ENCODE results near the gene CRNKL1. TPM values are rescaled to one million over a fixed set of nuclear protein-coding genes. Genes with fewer than 3 reads are reported as not detected.

The CRNKL1 gene
- 10 to 100 TPM; 14.1 to 15.7 TPM for total RNA-seq

DNA sequence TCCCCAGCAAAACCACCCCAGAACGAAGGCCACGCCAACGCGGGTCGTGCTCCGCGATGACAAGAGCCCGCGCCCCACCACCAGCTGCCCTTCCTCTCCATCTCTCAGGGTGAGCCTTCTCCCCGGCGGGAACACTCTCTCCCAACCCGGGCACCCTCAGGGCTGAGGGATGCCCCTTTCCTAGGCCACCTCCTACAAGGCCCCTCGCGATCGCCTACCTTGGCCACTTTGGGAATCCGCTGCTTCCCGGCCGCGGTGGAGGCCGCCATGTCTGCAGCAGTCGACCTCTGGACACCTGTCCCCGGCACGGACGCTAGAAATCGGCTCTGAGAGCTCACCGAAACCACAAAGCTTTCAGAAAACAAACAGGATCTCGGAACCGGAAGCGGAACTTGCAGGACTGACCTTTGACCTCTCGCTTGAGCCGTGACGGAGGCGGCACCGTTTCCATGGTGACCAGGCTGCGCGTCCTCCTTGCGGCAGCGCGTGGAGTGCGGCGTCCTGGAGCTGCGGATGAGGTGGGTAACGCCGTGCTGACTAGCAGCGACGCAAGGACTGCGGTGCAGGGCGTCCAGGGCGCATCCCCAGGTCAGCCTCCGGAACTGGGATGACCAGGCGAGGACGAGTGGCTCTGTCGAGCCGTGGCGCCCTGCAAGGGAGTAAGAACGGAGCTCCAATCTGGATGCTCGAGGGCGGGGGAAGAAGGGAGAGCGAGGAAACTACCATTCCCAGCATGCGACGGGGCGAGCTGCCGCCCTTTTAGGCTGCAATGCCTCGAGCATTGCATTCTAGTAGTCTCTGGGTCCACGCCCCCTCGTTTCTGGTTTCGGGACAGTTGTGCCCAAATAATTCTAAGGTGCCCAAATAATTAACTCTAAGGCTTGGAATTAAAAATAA lies at the start of gene CRNKL1, which contains the start of gene CFAP61:
TSS of gene CRNKL1 (minus strand) at position 393 of the 897 bp plus-strand sequence. CDS start at position 269, 124 bp downstream.
TSS of gene CFAP61 (plus strand) at position 459 of the 897 bp plus-strand sequence. CDS start 4,122 bp downstream, outside the sequence.
- H3K4me1 Mint-ChIP-seq (ENCODE audit: low read depth), result peaks cover 14% of the 10 kb centered on the region
- DNase-seq, result peak; percentile 97
- peaks cover 5% of the 10 kb centered on the region for H3K27me3 Mint-ChIP-seq (ENCODE audit: low read depth)
- peak within 1 kb of the TSS; percentile 97 for H3K4me3 Mint-ChIP-seq
- no peaks in the 10 kb centered on the region for H3K9me3 Mint-ChIP-seq
- peaks cover 18% of the 10 kb centered on the region for H3K36me3 Mint-ChIP-seq (ENCODE audit: low read depth)
- peak within 1 kb of the TSS; percentile 96 for H3K27ac Mint-ChIP-seq
- intact Hi-C loops (cut with micrococcal nuclease), result loop anchor here (1.0 to 10.0 kb wide), 6 partner anchors 35 to 1545 kb away; partner anchors contain the start of genes KIZ, NAA20, RALGAPA2 and SEC23B
- CTCF ChIA-PET, result interaction anchor here (0.7 to 3.2 kb wide), 3 partner anchors 36 to 388 kb away, joined by 3 to 18 read pairs (median 3); partner anchors contain the start of gene NAA20

- CTCF ChIA-PET, result no interaction called here
- Mint-ChIP-seq H3K4me1 (ENCODE audit: low read depth) (no peaks in the 10 kb centered on the region), H3K36me3 (ENCODE audit: low read depth) (no peaks in the 10 kb centered on the region), H3K4me3 (no peak overlapping the region), H3K27ac (no peak overlapping the region), H3K9me3 (no peaks in the 10 kb centered on the region), H3K27me3 (ENCODE audit: low read depth) (peaks cover 11% of the 10 kb centered on the region)
- no peak for DNase-seq
- intact Hi-C loops (cut with micrococcal nuclease), result no loop called here
Observed at GRCh38 chr20:20100881-20101280, 48.6 kb upstream of the CRNKL1 start.

GRCh38 chr20:20096421-20096820 lies 44.2 kb upstream of the CRNKL1 start:
- Mint-ChIP-seq H3K4me1 (ENCODE audit: low read depth) (no peaks in the 10 kb centered on the region), H3K36me3 (ENCODE audit: low read depth) (no peaks in the 10 kb centered on the region), H3K27ac (no peak overlapping the region), H3K27me3 (ENCODE audit: low read depth) (peaks cover 11% of the 10 kb centered on the region), H3K4me3 (no peak overlapping the region), H3K9me3 (no peaks in the 10 kb centered on the region)
- CTCF ChIA-PET, result no interaction called here
- no peak for DNase-seq
- intact Hi-C loops (cut with micrococcal nuclease), result no loop called here

DNA sequence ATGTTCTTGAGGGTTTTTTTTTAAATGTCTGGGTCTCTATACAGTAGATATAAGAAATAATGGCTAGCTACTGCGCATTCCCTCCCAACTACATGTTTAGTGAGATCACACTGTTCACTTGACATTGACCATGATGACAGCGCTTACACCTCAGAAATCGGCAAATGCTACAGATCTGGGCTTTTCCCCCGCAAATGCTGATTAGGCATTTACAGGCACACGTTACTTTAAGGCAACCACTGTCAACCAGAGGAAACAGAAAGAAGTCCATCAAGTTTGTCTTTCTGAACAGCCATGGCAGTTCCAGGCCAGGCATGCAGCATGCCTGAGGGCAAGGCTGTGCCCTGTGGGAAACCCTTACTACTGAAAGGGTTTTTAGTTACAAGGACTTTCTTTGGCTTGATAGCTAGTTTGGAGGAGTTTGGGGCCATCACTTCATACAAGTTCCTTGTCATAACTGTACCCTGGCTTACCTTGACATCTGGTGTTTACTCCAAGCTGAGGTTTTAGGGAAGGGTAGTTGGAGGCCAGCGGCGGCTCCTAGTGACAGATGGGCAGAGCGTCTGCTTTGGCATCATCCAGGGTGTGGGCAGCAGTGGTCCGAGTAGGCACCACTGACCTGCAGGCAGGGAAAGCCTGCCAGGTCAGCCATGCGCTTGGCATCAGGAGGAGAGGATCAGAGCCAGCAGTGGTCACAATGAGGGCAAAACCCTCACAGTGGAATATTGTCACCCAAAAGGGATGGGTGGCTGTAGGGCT lies 43.0 kb upstream of the CRNKL1 start:
- CTCF ChIA-PET, result no interaction called here
- H3K36me3 Mint-ChIP-seq (ENCODE audit: low read depth), result no peaks in the 10 kb centered on the region
- H3K9me3 Mint-ChIP-seq, result no peaks in the 10 kb centered on the region
- H3K27ac Mint-ChIP-seq, result no peak overlapping the region
- intact Hi-C loops (cut with micrococcal nuclease), result no loop called here
- no peak overlapping the region for H3K4me3 Mint-ChIP-seq
- DNase-seq, result no peak
- peaks cover 11% of the 10 kb centered on the region for H3K27me3 Mint-ChIP-seq (ENCODE audit: low read depth)
- H3K4me1 Mint-ChIP-seq (ENCODE audit: low read depth), result no peaks in the 10 kb centered on the region

GRCh38 chr20:20094410-20094809 lies 42.1 kb upstream of the CRNKL1 start:
- Mint-ChIP-seq H3K27me3 (ENCODE audit: low read depth) (peaks cover 11% of the 10 kb centered on the region), H3K4me1 (ENCODE audit: low read depth) (no peaks in the 10 kb centered on the region), H3K36me3 (ENCODE audit: low read depth) (no peaks in the 10 kb centered on the region), H3K4me3 (no peak overlapping the region), H3K27ac (no peak overlapping the region), H3K9me3 (no peaks in the 10 kb centered on the region)
- CTCF ChIA-PET, result no interaction called here
- DNase-seq, result no peak
- intact Hi-C loops (cut with micrococcal nuclease), result no loop called here

GRCh38 chr20:20092827-20093226 lies 40.6 kb upstream of the CRNKL1 start:
- intact Hi-C loops (cut with micrococcal nuclease), result no loop called here
- Mint-ChIP-seq H3K4me1 (ENCODE audit: low read depth) (no peaks in the 10 kb centered on the region), H3K36me3 (ENCODE audit: low read depth) (no peaks in the 10 kb centered on the region), H3K4me3 (no peak overlapping the region), H3K27me3 (ENCODE audit: low read depth) (peaks cover 9% of the 10 kb centered on the region), H3K9me3 (no peaks in the 10 kb centered on the region), H3K27ac (no peak overlapping the region)
- DNase-seq, result no peak
- CTCF ChIA-PET, result no interaction called here

GRCh38 chr20:20089939-20090338 lies 37.7 kb upstream of the CRNKL1 start:
- H3K4me3 Mint-ChIP-seq, result no peak overlapping the region
- CTCF ChIA-PET, result interaction anchor here (0.8 kb wide), 1 partner anchor 150 kb away, joined by 3 read pairs; no protein-coding TSS in a partner anchor
- no peaks in the 10 kb centered on the region for H3K36me3 Mint-ChIP-seq (ENCODE audit: low read depth)
- H3K4me1 Mint-ChIP-seq (ENCODE audit: low read depth), result no peaks in the 10 kb centered on the region
- no peak overlapping the region for H3K27ac Mint-ChIP-seq
- no peak for DNase-seq
- peaks cover 7% of the 10 kb centered on the region for H3K27me3 Mint-ChIP-seq (ENCODE audit: low read depth)
- intact Hi-C loops (cut with micrococcal nuclease), result no loop called here
- no peaks in the 10 kb centered on the region for H3K9me3 Mint-ChIP-seq

DNA sequence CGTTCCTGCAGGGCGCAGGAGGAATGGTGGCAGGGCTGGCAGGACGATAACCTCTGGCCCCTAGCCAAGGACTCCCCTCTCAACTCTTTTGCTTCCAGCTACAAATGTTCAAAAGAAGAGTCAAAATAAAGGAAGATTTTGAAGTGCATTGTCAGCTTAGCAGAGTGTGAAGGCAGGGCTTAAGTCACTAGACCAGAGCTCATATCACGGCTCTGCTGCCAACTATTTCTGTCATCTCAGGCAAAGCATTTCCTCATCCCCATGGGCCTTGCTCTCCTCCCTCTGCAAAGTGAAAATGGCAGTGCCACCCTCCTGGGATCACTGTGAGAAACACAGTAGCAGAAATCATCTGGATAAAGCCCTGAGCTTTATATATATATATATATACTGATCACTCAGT lies 36.8 kb upstream of the CRNKL1 start:
- Mint-ChIP-seq H3K27ac (no peak overlapping the region), H3K4me3 (no peak overlapping the region), H3K9me3 (no peaks in the 10 kb centered on the region), H3K36me3 (ENCODE audit: low read depth) (no peaks in the 10 kb centered on the region), H3K27me3 (ENCODE audit: low read depth) (peaks cover 8% of the 10 kb centered on the region), H3K4me1 (ENCODE audit: low read depth) (peaks cover under 1% of the 10 kb centered on the region)
- intact Hi-C loops (cut with micrococcal nuclease), result no loop called here
- CTCF ChIA-PET, result interaction anchor here (0.8 kb wide), 1 partner anchor 32 kb away, joined by 3 read pairs; no protein-coding TSS in a partner anchor
- DNase-seq, result no peak

GRCh38 chr20:20085812-20086211 lies 33.5 kb upstream of the CRNKL1 start:
- no peak for DNase-seq
- Mint-ChIP-seq H3K9me3 (no peaks in the 10 kb centered on the region), H3K27ac (no peak overlapping the region), H3K4me3 (no peak overlapping the region), H3K27me3 (ENCODE audit: low read depth) (peaks cover 14% of the 10 kb centered on the region), H3K36me3 (ENCODE audit: low read depth) (no peaks in the 10 kb centered on the region), H3K4me1 (ENCODE audit: low read depth) (peaks cover 2% of the 10 kb centered on the region)
- CTCF ChIA-PET, result no interaction called here
- intact Hi-C loops (cut with micrococcal nuclease), result no loop called here

- Mint-ChIP-seq H3K4me3 (no peak overlapping the region), H3K36me3 (ENCODE audit: low read depth) (no peaks in the 10 kb centered on the region), H3K4me1 (ENCODE audit: low read depth) (peaks cover 2% of the 10 kb centered on the region), H3K27me3 (ENCODE audit: low read depth) (peaks cover 14% of the 10 kb centered on the region), H3K27ac (no peak overlapping the region), H3K9me3 (no peaks in the 10 kb centered on the region)
- no peak for DNase-seq
- CTCF ChIA-PET, result interaction anchor here (3.8 kb wide), 1 partner anchor 153 kb away, joined by 24 read pairs; no protein-coding TSS in a partner anchor
- intact Hi-C loops (cut with micrococcal nuclease), result no loop called here
Observed at GRCh38 chr20:20085071-20085470, 32.8 kb upstream of the CRNKL1 start.

DNA sequence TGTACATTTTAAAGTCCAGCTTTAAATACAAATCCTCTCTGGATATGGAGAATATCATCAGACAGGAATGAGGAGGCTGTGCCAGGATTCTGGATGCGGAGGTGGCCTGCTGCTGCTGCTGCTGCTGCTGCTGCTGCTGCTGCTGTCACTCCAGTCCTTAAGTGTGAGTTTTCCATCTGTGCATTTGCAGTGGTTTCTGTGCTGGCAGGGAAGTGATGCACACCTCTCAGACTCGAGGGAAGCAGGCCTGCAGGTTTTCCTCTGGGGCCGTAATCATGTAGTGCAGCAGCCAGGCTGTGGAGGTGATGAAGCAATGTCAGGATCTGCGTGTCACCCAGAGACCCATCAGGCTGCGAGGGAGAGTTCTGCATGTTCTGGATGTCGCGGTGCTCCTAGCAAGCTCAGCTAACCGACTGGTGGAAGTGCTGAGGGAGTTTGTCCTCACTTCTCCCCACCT lies 32.1 kb upstream of the CRNKL1 start:
- H3K4me3 Mint-ChIP-seq, result no peak overlapping the region
- CTCF ChIA-PET, result interaction anchor here (0.6 to 3.8 kb wide), 5 partner anchors 12 to 511 kb away, joined by 3 to 24 read pairs (median 4); no protein-coding TSS in a partner anchor
- H3K36me3 Mint-ChIP-seq (ENCODE audit: low read depth), result no peaks in the 10 kb centered on the region
- no peaks in the 10 kb centered on the region for H3K9me3 Mint-ChIP-seq
- no peak for DNase-seq
- H3K27me3 Mint-ChIP-seq (ENCODE audit: low read depth), result peaks cover 14% of the 10 kb centered on the region
- H3K27ac Mint-ChIP-seq, result no peak overlapping the region
- intact Hi-C loops (cut with micrococcal nuclease), result loop anchor here (1.0 kb wide), 1 partner anchor 510 kb away; no protein-coding TSS in a partner anchor
- H3K4me1 Mint-ChIP-seq (ENCODE audit: low read depth), result peaks cover 2% of the 10 kb centered on the region

DNA sequence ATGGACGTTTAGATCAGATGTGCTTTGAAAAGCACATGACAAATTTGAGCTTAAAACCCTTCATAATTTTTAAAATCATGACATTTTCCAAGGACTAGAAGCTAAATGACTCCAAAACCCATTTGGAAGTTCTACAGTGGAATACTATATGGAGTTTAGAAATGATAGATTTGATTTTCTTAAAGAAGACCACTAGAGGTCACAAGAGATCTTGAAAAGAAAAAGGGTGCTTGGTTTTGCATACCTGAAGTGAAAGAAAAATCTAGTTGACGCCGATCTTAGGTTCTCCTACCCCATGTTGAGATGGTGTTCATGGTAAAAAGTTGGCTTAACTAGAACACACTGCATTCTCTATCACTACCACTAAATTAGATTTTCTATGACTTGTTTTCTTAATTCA lies 31.5 kb upstream of the CRNKL1 start:
- intact Hi-C loops (cut with micrococcal nuclease), result loop anchor here (1.0 to 2.0 kb wide), 4 partner anchors 153 to 741 kb away; no protein-coding TSS in a partner anchor
- H3K9me3 Mint-ChIP-seq, result no peaks in the 10 kb centered on the region
- H3K36me3 Mint-ChIP-seq (ENCODE audit: low read depth), result no peaks in the 10 kb centered on the region
- peaks cover 14% of the 10 kb centered on the region for H3K27me3 Mint-ChIP-seq (ENCODE audit: low read depth)
- peaks cover 2% of the 10 kb centered on the region for H3K4me1 Mint-ChIP-seq (ENCODE audit: low read depth)
- DNase-seq, result no peak
- no peak overlapping the region for H3K27ac Mint-ChIP-seq
- CTCF ChIA-PET, result interaction anchor here (0.8 to 3.8 kb wide), 6 partner anchors 12 to 511 kb away, joined by 3 to 24 read pairs (median 4); no protein-coding TSS in a partner anchor
- H3K4me3 Mint-ChIP-seq, result no peak overlapping the region

All from activated naive CD4-positive, alpha-beta T cell treated with anti-CD3 and anti-CD28 coated beads for 36 hours (primary cell).